ENCODE measurements around the gene WDR48. TPM values are rescaled to one million over a fixed set of nuclear protein-coding genes. Genes with fewer than 3 reads are reported as not detected.

The WDR48 gene
- total RNA-seq, 1 donor from 2014 or later, result 24.5 TPM

DNA sequence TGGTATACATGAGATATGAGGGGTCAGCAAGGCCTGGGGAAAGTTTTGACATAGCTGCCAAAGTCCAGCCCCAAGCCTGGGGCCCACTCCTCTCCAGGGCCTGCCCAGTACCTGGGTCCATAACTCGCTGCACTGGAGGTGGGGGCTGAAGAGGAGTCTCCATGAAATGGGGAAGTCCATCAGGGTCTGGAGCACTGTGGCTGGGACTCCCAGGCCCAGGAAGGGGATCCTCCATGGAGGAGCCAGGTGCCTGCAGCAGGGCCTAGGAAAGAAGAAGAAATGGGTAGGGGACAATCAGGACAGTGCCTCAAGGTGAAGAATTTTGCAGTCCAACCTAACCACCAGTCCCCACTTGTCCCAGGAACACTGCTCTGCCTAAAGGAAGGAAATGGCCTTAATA, 47.4 kb downstream of the WDR48 start:
- intact Hi-C loops (cut with DNase I), result no loop called here
- DNase-seq (ENCODE audit: low spot score), result no peak

DNA sequence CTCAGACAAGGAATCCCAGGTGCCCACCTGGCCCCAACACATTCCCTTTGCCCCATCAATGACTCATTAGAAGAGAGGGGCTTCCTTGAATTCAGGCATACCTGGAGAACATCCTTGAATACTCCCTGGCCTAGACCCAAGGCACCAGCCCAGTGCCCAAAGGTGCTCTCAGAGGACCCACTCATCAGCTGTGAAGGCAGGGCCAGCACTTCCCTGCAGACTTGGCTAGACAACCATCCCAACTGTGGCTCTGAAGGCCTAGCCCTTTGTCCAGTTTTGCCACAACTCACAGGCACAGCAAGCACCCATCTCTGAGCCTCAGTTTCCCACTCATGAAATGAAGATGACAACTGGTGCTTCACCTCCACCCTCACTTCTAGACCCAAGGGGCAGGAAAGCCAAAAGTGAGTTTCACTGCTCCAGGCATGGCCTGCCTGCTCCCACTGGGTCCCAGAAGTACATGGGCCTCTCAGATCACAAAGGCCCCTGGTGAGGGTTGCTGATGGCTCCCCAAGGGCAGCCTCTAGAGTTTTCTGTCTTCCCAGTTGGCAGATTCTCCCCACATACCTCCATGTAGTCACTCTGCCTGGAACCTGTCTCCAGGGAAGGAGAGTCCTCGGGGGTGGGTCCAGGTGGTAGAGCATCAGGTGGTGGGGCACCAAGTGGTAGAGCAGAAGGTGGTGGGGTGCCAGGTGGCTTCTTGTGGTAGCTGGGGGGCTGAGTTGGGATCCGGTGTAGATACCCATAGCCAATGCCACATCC, 48.1 kb downstream of the WDR48 start:
- intact Hi-C loops (cut with DNase I), result no loop called here
- DNase-seq (ENCODE audit: low spot score), result no peak

DNA sequence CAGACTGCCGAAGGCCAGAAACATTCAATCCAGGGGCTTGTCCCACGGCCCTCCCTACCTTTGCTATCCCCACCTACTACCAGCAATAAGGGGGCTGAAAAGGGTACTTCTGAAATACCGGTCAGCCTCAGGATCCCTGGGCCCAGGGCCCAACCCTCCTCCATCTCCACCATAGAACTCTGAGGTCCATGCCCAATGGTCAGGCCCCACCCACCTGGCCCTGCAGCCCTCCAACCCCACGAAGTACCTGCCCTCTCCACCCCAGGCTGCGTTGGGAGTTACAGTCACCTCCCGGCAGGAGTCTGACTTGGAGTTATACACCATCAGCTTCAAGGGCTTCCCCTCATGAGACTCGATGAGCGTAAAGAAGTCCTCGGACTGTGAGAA, 48.7 kb downstream of the WDR48 start:
- DNase-seq (ENCODE audit: low spot score), result no peak
- intact Hi-C loops (cut with DNase I), result no loop called here

DNA sequence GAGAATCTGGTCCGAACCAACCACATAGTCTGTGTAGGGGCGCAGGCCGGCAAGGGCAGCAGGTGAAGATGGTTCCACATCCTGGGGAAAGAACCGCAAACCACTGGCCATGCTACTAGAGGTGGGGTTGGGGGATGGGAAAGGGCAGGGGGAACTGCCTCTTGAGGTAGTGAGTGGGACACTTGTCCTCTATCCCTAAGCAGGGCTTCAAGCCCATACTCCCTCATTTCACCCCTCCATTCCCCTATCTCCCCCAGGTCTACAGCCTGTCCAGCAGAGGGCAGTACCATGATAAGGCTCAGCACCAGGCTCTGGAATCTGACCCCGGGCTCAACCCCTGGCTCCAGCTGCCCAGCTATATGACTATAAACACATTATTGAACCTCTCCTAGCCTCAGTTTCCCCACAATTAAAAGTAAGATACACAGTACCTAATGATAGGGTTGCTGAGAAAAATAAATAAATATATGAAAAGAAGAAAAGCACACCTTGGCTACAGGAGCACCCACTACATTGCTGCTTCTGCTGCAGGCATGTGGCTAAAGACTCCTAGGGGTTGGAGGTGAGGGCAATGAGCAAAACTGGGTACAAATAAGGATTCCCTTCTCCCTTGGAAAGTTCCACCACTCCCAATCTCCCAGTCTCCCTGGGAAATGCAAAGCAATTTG, 49.3 kb downstream of the WDR48 start:
- intact Hi-C loops (cut with DNase I), result no loop called here
- no peak for DNase-seq (ENCODE audit: low spot score)

DNA sequence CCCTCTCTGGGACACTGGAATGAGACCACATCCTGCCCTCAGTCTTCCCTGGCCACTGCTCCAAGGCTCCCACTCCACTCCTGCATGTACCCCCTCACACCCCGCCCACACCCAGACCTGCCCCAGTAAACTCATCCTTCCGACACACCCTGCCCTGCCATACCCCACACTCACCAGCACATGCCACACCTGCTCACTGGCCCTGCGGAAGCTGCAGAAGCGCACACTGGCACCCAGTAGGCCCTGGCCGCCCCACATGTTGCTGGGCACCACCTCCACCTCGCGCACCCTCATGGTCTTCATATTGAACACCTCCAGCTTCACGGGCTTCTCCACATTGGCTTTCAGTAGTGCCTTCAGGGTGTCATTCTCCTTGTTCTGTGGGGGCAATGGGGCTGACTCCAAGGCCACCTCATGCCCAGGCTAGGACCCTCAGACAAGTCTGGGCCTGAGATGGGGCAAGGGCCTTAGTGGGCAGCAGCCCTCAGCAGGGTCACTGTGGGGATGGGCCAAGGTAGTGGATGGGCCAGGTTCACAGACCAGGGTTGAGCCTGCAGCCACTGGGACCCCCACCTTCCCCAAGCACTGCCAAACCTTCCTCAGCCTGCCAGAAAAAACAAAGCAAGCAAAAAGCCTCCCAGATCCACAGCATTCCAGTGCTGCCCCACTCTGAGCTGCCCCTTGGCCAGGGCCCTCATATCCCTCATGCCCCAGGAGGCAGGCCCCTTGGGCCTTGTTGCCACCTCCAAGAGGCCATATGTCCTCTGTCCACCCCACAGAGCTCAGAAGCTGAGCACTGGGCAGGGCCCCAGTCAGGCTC, 50.9 kb downstream of the WDR48 start:
- intact Hi-C loops (cut with DNase I), result no loop called here
- no peak for DNase-seq (ENCODE audit: low spot score)

DNA sequence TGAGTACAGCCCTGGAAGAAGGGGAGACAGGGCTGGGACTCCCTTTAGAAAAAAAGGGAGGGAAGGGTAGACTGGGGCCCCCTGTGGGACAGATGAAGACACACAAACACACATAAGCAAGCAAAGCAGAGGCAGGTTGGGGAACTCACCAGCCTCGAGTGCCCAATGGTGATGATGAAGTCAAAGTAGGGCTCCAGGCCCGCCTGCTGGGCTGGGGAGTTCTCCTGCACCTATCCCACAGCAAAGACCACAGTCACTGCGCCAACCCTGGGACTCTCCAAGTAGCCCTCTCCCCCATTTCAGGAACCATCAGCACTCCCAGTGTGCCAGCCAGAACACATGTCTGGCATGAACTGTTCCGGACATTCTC, 51.5 kb downstream of the WDR48 start:
- intact Hi-C loops (cut with DNase I), result no loop called here
- no peak for DNase-seq (ENCODE audit: low spot score)

DNA sequence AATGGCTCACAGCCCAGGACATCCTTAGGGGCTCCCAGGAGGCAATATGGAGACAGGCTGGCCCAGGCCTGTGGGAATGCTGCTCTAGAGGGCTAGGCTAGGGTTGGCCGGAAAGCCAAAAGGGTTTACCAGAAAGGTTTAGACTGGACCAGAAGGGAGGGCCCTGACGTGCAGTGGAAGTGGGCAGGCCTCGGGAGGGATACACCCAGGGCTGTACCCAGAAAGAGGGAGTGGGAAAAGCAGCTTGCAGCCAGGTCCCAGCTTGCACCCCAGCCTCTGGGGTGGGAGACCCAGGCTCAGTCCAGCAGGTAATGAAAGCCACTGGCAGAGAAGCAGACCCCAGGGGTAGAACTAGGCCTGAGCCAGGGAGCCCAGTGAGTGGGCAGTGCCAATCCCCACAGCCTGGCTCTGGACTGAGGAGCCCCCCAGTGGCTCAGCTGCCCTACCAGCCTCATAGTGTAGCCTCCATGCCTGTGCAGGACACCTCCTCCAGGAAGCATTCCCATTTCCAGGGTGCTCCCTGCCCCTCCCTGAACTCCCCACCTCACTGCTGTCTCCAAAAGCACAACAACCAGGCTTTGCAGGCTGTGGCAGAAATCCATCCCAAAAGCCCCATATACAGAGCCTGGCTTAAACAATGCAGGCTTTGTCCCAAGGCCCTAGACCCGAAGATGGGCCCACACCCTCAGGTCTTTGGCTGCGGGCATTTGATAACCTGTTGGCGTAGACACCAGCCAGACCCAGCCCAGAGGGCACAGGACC, 52.2 kb downstream of the WDR48 start:
- intact Hi-C loops (cut with DNase I), result no loop called here
- DNase-seq (ENCODE audit: low spot score), result no peak

DNA sequence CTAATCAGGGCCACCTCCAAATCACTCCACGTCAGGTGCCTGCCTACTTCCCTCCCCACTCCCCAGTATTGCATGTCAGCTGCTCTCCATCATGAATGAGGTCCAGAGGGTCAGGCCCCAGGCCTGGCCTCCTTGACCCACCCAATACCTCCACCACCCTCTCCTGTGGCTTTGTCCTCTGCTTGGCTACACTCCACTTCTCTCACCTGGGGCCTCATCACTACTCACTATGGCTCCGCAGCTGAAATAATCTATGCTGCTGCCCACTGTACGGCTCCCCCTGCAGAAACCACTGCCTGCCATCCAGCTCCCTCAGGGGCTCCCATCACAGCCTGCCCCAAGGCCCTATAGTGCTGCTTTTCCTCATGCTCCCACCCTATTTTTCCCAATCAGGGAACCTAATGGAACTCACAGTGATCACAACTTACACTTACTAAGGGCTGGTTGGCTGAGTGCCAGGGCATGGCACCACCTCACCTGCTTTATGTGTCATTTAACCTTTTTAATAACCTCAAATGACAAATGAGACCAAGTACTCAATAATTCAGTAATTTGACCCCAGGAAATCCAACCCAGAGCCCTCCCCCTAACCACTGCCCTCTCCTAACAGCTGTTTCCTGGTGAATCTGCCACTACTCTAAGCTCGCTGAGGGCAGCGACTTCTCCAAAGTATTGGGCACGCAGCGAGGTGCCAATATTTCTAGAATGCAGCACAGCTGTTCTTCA, 53.3 kb downstream of the WDR48 start:
- DNase-seq (ENCODE audit: low spot score), result no peak
- intact Hi-C loops (cut with DNase I), result loop anchor here (5.0 kb wide), 2 partner anchors 82 to 277 kb away; partner anchors contain the start of gene SLC25A38

DNA sequence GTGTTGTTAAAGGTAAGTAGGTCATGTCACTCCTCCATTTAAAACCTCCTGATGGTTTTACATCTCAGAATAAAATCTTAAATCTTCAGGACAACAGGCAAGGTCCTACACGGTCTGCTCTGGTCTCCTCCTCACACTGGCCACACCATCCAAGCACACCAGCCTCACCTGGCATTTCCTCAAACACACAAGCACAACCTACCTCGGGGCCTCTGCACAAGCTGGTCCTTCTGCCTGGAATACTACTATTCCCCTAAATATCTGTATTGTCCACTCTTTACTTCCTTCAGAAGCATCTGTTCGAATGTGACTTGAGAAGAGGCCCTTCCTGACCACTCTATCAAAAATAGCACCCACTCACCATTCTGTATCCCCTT, 53.9 kb downstream of the WDR48 start:
- intact Hi-C loops (cut with DNase I), result loop anchor here (5.0 kb wide), 2 partner anchors 82 to 277 kb away; partner anchors contain the start of gene SLC25A38
- DNase-seq (ENCODE audit: low spot score), result no peak

DNA sequence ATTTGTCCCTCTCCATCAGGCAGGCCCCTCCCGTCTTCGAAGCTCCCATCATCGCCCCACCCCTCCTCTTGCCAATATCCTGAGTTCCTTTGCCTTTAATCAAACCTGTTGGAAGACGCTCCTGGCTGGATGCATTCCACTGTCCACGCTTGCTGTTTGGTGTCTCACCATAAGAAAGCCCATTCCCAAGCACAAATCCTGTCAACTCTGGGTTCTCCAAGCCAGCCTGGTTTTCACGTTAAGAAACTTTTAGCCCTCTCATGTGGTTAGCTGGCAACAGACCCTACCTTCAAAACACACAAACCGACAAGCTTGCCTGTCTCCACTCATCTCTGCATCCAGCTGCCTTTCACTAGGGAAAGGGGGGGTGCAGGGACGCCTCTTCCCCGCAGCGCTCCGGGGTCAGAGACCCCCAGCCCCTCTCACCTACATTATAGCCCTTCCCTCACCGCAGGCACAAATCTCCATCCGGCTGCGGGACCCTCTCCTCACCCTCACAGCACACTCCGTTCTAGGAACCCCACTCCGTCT, 54.5 kb downstream of the WDR48 start:
- intact Hi-C loops (cut with DNase I), result loop anchor here (5.0 kb wide), 2 partner anchors 81 to 276 kb away; partner anchors contain the start of gene SLC25A38
- DNase-seq (ENCODE audit: low spot score), result no peak

DNA sequence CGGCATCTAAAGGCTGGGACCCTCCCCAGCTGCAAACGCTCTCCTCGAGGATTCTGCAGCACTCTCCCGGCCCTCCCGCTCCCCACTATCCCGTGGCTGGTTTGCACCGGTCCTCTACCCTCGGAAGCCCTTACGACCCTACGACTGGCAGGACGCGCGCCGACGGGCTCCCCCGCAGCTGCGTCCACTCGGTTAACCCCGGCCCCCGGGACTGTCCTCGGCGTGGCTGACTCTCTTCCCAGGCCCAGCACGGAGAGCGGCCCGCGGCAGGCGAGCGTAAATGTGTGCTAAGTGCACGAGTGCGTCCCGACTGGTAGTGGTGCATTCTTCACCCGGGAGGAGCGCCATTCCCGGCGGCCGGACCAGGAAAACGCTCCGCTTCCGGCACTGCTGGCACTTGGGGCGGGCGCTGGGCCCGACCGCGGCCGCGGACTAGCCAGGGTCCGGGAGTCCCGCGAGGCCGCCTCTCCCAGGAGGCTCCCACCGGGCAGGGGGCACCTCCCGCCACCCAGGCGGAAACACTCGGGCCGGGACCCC, 55.1 kb downstream of the WDR48 start:
- intact Hi-C loops (cut with DNase I), result loop anchor here (1.0 to 5.0 kb wide), 3 partner anchors 80 to 275 kb away; partner anchors contain the start of gene SLC25A38
- DNase-seq (ENCODE audit: low spot score), result peak; percentile 84

DNA sequence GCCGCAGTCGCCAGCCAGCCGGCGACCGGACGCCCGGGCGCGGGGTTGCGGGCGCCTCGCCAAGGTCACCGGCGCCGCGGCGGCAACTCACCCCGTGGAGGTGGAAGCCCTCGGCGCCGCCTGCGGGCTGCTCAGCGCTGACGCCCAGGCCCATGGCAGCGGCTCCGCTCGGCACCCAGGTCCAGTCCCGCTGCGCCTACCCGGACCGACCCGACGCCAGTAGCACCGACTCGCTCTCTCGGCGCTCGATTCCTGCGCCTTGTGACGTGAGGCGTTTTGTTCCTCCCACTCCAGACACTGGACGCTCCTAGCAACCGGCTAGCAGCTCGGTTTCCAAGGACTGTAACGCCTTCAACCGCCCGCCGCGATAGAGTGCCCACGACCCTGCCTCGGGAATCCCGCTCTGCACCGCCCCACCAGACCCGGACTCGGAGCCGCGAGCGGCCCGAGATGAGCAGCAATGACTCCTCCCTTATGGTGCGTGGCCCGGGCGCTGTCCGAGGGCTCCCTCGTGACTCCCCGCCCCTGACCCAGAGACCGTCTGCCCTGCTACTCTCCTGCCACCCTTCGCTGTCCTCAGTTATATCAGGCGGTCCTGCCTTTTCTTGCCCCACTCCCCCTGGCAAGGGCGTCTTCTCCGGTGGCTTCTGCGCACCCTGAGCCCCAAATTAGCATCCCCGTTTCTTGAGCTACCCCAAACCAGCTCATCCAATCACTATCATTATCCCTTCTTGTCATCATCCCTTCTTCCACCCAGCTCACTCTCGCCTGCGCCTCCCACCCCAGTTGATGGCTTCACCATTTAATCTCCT, 55.8 kb downstream of the WDR48 start, which contains the start of the genes GORASP1 and TTC21A:
Gene GORASP1, minus strand, starts transcription at position 240 of the 812 bp plus-strand sequence. Its CDS starts 86 bp downstream, at position 154.
Gene TTC21A, plus strand, starts transcription at position 293 of the 812 bp plus-strand sequence. Its CDS starts 158 bp downstream, at position 451.
- intact Hi-C loops (cut with DNase I), result loop anchor here (1.0 to 5.0 kb wide), 3 partner anchors 80 to 275 kb away; partner anchors contain the start of gene SLC25A38

DNA sequence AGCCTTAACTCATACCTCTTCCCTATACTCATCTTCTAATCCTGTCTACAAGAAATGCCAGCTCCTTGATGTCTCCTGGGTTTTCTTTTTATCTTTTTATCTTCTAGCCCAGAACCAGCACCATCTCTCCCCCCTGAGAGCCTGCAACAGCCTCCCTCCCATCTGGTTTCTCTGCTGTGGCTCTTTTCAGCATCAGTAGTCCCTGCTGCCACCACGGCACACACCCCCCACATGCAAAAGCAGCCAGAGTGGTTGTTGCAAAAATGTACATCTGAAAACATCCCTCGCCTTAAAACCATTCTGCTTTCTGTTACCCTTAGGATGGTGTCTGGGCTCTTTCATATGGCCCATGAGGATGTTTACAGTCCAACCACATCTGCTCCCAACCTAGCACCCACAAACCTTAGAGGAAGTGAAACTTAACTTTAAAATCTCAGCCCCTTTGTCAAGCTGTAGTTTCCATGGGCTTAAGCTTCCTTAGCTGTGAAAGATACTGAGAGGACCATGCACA, 56.4 kb downstream of the WDR48 start:
- intact Hi-C loops (cut with DNase I), result loop anchor here (5.0 kb wide), 2 partner anchors 79 to 274 kb away; partner anchors contain the start of gene SLC25A38
- no peak for DNase-seq (ENCODE audit: low spot score)

More for the DNA sequence above, 55.8 kb downstream of the WDR48 start, which contains the start of the genes GORASP1 and TTC21A:
- peak; percentile 97 for DNase-seq (ENCODE audit: low spot score)

DNA sequence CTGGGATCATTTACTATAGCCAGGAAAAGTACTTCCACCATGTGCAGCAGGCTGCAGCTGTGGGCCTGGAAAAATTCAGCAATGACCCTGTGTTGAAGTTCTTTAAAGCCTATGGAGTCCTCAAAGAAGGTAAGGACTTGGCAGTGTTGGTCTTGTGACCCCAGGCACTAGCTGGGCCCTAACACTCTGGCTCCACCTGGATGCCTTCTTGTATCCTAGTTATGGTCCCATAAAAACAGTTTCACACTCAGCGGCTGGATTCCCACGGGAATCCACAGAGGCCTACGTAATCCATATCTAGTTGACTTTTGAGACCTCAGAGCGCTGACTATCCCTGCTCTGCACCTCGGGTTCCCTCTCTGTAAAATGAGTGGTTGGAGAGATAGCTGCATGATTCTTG, 57.3 kb downstream of the WDR48 start:
- intact Hi-C loops (cut with DNase I), result loop anchor here (5.0 kb wide), 2 partner anchors 78 to 273 kb away; partner anchors contain the start of gene SLC25A38
- DNase-seq (ENCODE audit: low spot score), result no peak

DNA sequence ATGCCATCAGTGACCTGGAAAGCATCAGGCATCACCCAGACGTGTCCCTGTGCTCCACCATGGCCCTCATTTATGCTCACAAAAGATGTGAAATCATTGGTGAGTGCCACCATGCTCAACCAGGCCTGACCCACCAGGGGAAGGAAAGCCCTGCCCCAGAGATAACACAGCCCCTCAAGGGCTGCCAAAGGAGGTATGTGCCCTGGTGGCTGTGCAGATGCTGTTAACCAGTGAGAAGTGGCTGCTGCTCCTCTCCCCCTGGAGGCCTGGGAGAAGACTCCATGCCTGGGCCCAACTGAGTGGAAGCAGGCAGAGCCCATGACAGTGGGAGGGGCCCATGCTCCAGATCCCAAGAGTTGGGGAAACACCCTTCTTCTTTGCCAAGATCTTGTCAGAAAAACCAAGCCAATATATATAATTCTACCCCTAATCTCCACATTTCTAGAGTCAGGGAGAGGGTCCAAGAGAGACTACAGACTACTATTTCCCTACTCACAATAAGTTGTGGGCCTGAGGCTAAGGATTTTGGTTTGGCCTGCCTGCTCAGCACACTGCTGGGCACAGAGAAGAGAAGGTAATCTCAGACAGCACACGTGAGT, 58.3 kb downstream of the WDR48 start:
- intact Hi-C loops (cut with DNase I), result no loop called here
- DNase-seq (ENCODE audit: low spot score), result peak; percentile 54

DNA sequence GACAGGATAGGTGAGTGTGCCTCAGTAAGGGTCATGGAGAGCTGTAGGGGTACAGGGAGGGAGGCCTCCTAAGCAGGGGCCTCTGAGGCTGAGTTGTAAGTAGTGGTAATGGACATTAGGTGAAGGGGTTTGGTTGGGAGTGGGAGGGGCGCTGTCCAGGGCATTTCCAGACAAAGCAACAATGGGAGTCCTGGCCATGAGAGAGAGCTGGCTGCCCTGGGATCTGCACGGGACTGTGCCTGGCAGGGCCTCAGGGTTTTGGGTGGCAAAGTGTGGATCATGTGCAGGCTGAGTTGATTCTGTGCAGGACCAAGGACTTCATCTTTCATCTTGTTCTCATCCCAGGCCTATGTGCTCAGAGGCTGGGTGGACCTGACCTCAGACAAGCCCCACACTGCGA, 60.3 kb downstream of the WDR48 start:
- peak; percentile 62 for DNase-seq (ENCODE audit: low spot score)
- intact Hi-C loops (cut with DNase I), result no loop called here
